Measurements from ENCODE around the gene INTS7.

GRCh38 chr1:211948377-211948776 lies 87.0 kb downstream of the INTS7 start:
- TF ChIP-seq CTCF (IDR thresholded peaks at IDR 0.05; ENCODE audit: low read depth, low read length) = no peak
- TF ChIP-seq EZH2phosphoT487 (IDR thresholded peaks at IDR 0.05; ENCODE audit: low read depth) = no peak

Measured in OCI-LY3 (cell line).